ENCODE results near the gene ASGR2.

DNA sequence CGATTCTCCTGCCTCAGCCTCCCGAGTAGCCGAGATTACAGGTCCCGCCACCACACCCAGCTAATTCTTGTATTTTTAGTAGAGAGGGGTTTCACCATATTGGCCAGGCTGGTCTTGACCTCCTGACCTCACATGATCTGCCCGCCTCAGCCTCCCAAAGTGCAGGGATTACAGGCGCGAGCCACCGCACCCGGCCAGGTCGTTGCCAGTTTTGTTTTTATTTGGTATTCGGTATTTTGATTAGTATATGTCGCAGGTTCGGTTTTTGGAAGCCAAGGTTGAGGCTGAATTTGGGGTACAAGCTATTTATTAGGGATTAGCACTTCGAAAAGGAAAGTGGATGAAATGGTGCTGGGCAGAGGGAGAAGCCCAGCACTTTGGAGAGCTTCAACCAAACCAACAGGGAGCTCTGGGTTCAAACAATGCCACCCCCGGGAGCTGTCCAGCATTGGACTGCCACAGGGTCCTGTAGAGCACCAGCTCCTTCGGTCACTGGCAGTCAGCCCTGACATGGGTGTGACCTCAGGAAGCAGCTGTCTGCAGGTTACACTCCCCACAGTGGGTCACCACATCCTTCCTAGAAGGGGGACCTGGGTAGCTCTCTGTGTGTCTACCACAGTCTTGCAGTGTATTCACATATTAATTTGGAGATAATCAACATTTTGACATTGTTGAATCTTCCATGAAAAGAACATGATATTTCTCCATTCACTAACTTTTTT is 33.1 kb downstream of the ASGR2 start:
- TF ChIP-seq, protein P1, sequence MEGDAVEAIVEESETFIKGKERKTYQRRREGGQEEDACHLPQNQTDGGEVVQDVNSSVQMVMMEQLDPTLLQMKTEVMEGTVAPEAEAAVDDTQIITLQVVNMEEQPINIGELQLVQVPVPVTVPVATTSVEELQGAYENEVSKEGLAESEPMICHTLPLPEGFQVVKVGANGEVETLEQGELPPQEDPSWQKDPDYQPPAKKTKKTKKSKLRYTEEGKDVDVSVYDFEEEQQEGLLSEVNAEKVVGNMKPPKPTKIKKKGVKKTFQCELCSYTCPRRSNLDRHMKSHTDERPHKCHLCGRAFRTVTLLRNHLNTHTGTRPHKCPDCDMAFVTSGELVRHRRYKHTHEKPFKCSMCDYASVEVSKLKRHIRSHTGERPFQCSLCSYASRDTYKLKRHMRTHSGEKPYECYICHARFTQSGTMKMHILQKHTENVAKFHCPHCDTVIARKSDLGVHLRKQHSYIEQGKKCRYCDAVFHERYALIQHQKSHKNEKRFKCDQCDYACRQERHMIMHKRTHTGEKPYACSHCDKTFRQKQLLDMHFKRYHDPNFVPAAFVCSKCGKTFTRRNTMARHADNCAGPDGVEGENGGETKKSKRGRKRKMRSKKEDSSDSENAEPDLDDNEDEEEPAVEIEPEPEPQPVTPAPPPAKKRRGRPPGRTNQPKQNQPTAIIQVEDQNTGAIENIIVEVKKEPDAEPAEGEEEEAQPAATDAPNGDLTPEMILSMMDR (IDR thresholded peaks at IDR 0.05): no peak
- TF ChIP-seq POLR2A (IDR thresholded peaks at IDR 0.05): no peak

Data from testis (tissue), 2 donors.